ENCODE results near the gene PRG3. TPM values are rescaled to one million over a fixed set of nuclear protein-coding genes. Genes with fewer than 3 reads are reported as not detected.
A peak's percentile ranks its signal among the peaks of the same experiment; 100 is the strongest.

Gene PRG3
- total and polyA plus RNA-seq, 2 of the 13 experiments (the other 11 are each of a cell fraction or from before 2014, with no cell fraction given), result not detected

DNA sequence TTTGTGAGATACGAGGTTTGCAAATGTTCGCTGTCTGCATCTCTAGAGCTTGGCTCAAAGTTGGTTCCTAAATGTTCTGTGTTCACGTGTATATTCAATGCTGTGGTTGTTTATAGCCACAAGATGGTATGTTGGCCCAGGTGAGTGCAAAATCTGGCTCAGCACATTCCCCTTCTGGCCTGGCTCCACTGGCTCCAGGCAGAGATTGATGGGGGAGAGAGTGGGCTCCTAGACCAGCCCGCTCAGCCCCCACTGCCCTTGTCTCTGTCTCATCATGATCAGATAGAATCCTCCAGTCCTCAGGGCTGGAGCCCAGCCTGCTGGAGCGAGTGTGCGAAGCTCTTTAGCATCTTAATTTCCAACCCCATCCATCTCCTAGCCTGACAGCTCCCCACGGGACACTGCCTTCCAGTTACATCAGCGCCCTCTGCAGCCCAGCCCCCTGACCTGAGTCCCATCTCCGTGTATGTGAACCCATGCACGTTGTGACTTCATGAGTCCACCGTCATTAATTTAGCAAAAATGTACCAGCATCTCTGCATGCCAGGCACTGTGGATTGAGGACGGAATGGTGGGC, 40.8 kb downstream of the PRG3 start:
- no peak overlapping the region for H3K27ac ChIP-seq (ENCODE audit: extremely low read length, insufficient read depth, low read length)
- ATAC-seq (peak; percentile 72), FAIRE-seq (no peak), DNase-seq (ENCODE audit: low spot score) (no peak)
- no peaks in the 10 kb centered on the region for H3K36me3 ChIP-seq (replicated peaks in 1 of 2; ENCODE audit: control insufficient read depth in 1 of 2, insufficient read depth in 2 of 2, low read length in 2 of 2)
- ChIA-PET POLR2A (interaction anchor here (1.7 kb wide), 1 partner anchor 15 kb away, joined by 5 read pairs; the partner anchor contains the start of gene TNKS1BP1), CTCF (ENCODE audit: low intra/inter-chr PET ratio, low total read pairs) (no interaction called here)
- WGBS (ENCODE audit: low lambda C conversion rate), result 24% methylated on average over 11 of the region's 12 CpGs
- no peak overlapping the region for H2AFZ ChIP-seq (ENCODE audit: low read length)
- peak overlapping the region in 2 of 3 experiments; percentile 15 to 54; a peak in 2 of 6 replicates for H3K4me3 ChIP-seq (replicated peaks in 1 of 3; ENCODE audit: insufficient read depth in 1 of 3, low read depth in 2 of 3, low read length in 3 of 3)
- intact Hi-C loops (cut with micrococcal nuclease; ENCODE audit: unreplicated experiment) (loop anchor here (2.0 to 10.0 kb wide), 2 partner anchors 205 to 499 kb away; no protein-coding TSS in a partner anchor), in situ Hi-C loops (cut with HindIII; ENCODE audit: extremely low pct_ligation_motif_present, low pct_unique_long_range_greater_than_20kb) (loop anchor here (10.0 kb wide), 1 partner anchor 225 kb away; the partner anchor contains the start of gene UBE2L6)
- H3K27me3 ChIP-seq (ENCODE audit: control insufficient read depth in 1 of 2, insufficient read depth in 2 of 2, low read length in 2 of 2), result peaks cover 0 to 28% of the 10 kb centered on the region in 2 experiments; a peak in 3 of 5 replicates
- no peaks in the 10 kb centered on the region for H4K20me1 ChIP-seq (ENCODE audit: insufficient read depth, low read length)
- no TSS peak for BruUV-seq (replicated peaks)
- H3K4me1 ChIP-seq (ENCODE audit: insufficient read depth, low read length), result peaks cover 43% of the 10 kb centered on the region
- H3K9ac ChIP-seq (ENCODE audit: insufficient read depth, low read depth, low read length), result no peak overlapping the region
- H3K9me3 ChIP-seq (ENCODE audit: low read length), result no peaks in the 10 kb centered on the region
- peaks cover 7% of the 10 kb centered on the region for H3K79me2 ChIP-seq (ENCODE audit: insufficient read depth, low read length)
- peak overlapping the region; percentile 69 for H3K4me2 ChIP-seq (ENCODE audit: low read depth, low read length)
- no peak for TF ChIP-seq ZMYM3 (CRISPR knock-in tag; IDR thresholded peaks at IDR 0.05)
- TF ChIP-seq ZNF331 (CRISPR knock-in tag; IDR thresholded peaks at IDR 0.05), result no peak
- no peak for TF ChIP-seq ESRRA (CRISPR knock-in tag; IDR thresholded peaks at IDR 0.05; ENCODE audit: low read depth)
- peak; percentile 52; the same call in 1 of the 2 replicates for TF ChIP-seq HOXD1 (CRISPR knock-in tag; IDR thresholded peaks at IDR 0.05)
- no peak for TF ChIP-seq PRPF4 (IDR thresholded peaks at IDR 0.05; ENCODE audit: low read depth, low read length, poor library complexity, severe bottlenecking)
- no peak for TF ChIP-seq FOXM1 (CRISPR knock-in tag; IDR thresholded peaks at IDR 0.05)
- TF ChIP-seq, protein P1, sequence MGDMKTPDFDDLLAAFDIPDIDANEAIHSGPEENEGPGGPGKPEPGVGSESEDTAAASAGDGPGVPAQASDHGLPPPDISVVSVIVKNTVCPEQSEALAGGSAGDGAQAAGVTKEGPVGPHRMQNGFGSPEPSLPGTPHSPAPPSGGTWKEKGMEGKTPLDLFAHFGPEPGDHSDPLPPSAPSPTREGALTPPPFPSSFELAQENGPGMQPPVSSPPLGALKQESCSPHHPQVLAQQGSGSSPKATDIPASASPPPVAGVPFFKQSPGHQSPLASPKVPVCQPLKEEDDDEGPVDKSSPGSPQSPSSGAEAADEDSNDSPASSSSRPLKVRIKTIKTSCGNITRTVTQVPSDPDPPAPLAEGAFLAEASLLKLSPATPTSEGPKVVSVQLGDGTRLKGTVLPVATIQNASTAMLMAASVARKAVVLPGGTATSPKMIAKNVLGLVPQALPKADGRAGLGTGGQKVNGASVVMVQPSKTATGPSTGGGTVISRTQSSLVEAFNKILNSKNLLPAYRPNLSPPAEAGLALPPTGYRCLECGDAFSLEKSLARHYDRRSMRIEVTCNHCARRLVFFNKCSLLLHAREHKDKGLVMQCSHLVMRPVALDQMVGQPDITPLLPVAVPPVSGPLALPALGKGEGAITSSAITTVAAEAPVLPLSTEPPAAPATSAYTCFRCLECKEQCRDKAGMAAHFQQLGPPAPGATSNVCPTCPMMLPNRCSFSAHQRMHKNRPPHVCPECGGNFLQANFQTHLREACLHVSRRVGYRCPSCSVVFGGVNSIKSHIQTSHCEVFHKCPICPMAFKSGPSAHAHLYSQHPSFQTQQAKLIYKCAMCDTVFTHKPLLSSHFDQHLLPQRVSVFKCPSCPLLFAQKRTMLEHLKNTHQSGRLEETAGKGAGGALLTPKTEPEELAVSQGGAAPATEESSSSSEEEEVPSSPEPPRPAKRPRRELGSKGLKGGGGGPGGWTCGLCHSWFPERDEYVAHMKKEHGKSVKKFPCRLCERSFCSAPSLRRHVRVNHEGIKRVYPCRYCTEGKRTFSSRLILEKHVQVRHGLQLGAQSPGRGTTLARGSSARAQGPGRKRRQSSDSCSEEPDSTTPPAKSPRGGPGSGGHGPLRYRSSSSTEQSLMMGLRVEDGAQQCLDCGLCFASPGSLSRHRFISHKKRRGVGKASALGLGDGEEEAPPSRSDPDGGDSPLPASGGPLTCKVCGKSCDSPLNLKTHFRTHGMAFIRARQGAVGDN (CRISPR knock-in tag; IDR thresholded peaks at IDR 0.05), result peak; percentile 20; the same call in 1 of the 2 replicates
- no peak for TF ChIP-seq NR3C1 (CRISPR knock-in tag; IDR thresholded peaks at IDR 0.05)
- no peak for TF ChIP-seq SUZ12 (IDR thresholded peaks at IDR 0.05; ENCODE audit: low read depth, low read length)
- TF ChIP-seq NRL (CRISPR knock-in tag; IDR thresholded peaks at IDR 0.05; ENCODE audit: borderline replicate concordance), result peak; percentile 45; the same call in 1 of the 2 replicates
- TF ChIP-seq ELF1 (CRISPR knock-in tag; IDR thresholded peaks at IDR 0.05), result no peak
- no peak for TF ChIP-seq NFYB (CRISPR knock-in tag; IDR thresholded peaks at IDR 0.05)
- TF ChIP-seq ZNF549 (CRISPR knock-in tag; IDR thresholded peaks at IDR 0.05), result no peak
- no peak for TF ChIP-seq ASH2L (IDR thresholded peaks at IDR 0.05; ENCODE audit: insufficient read length, low read depth, low read length)
- 0 out of 2 replicates have a peak, but pooled peaks have one; percentile 46 for TF ChIP-seq TBX2 (CRISPR knock-in tag; IDR thresholded peaks at IDR 0.05; ENCODE audit: borderline replicate concordance)
- TF ChIP-seq ZNF468 (CRISPR knock-in tag; IDR thresholded peaks at IDR 0.05), result no peak
- TF ChIP-seq YEATS2 (CRISPR knock-in tag; IDR thresholded peaks at IDR 0.05; ENCODE audit: borderline replicate concordance), result no peak
- TF ChIP-seq ZNF138 (CRISPR knock-in tag; IDR thresholded peaks at IDR 0.05; ENCODE audit: low read depth), result no peak
- no peak for TF ChIP-seq ZNF629 (CRISPR knock-in tag; conservative IDR thresholded peaks at IDR 0.05)
- TF ChIP-seq CBX2 (IDR thresholded peaks at IDR 0.05; ENCODE audit: low read depth, low read length), result no peak
- no peak for TF ChIP-seq CBX2 (CRISPR knock-in tag; IDR thresholded peaks at IDR 0.05; ENCODE audit: low read depth)
- no peak for TF ChIP-seq ZNF136 (CRISPR knock-in tag; IDR thresholded peaks at IDR 0.05; ENCODE audit: low read depth)

All from HepG2 (cell line).